Activated CD4-positive, alpha-beta T cell treated with anti-CD3 and anti-CD28 coated beads, Interleukin-2, amount 10 ng/mL, durations not matched to agents 24 days and 14 days (primary cell): Measurements from ENCODE around the gene HERC2. TPM values are rescaled to one million over a fixed set of nuclear protein-coding genes. Genes with fewer than 3 reads are reported as not detected.

Experiments used
- DNase-seq: peaks from one replicate; pipeline ENCODE4 v3.0.0; 2022
- H3K27ac Mint-ChIP-seq: one replicate; pipeline ENCODE4 v1.8.0; 2022; ENCODE audit warnings: mild to moderate bottlenecking, mixed read lengths
- H3K27me3 Mint-ChIP-seq: one replicate; pipeline ENCODE4 v1.8.0; 2022; ENCODE audit warnings: mixed read lengths
- H3K36me3 Mint-ChIP-seq: one replicate; pipeline ENCODE4 v1.8.0; 2022; ENCODE audit warnings: low read depth, mild to moderate bottlenecking, mixed read lengths
- H3K4me1 Mint-ChIP-seq: one replicate; pipeline ENCODE4 v1.8.0; 2021; ENCODE audit warnings: mixed read lengths
- H3K4me3 Mint-ChIP-seq: one replicate; pipeline ENCODE4 v1.8.0; 2022; ENCODE audit warnings: mild to moderate bottlenecking, moderate library complexity, mixed read lengths
- H3K9me3 Mint-ChIP-seq: one replicate; pipeline ENCODE4 v1.8.0; 2021; ENCODE audit warnings: mixed read lengths
- intact Hi-C: fragments of 100-400 bp; cut with micrococcal nuclease; formaldehyde crosslinking; loops from one replicate; pipeline ENCODE4 v1.15.1; 2023
- total RNA-seq: library from RNA; stranded (reverse); gene quantifications from 2 replicates; pipeline ENCODE4 v1.2.3, GENCODE V29; 2022

Gene HERC2
- total RNA-seq, 1 donor from 2014 or later, result 43.8 TPM

GRCh38 chr15:28120359-28120640 is 201.7 kb downstream of the HERC2 start:
- H3K4me1 Mint-ChIP-seq, result no peaks in the 10 kb centered on the region
- no peaks in the 10 kb centered on the region for H3K27me3 Mint-ChIP-seq
- H3K27ac Mint-ChIP-seq, result no peak overlapping the region
- H3K9me3 Mint-ChIP-seq, result no peaks in the 10 kb centered on the region
- no peak overlapping the region for H3K4me3 Mint-ChIP-seq
- DNase-seq, result no peak
- intact Hi-C loops, result no loop called here
- peaks cover 8% of the 10 kb centered on the region for H3K36me3 Mint-ChIP-seq

- Mint-ChIP-seq H3K4me1 (no peaks in the 10 kb centered on the region), H3K9me3 (no peaks in the 10 kb centered on the region), H3K27ac (no peak overlapping the region), H3K4me3 (no peak overlapping the region), H3K27me3 (no peaks in the 10 kb centered on the region), H3K36me3 (peaks cover 10% of the 10 kb centered on the region)
- DNase-seq, result no peak
- intact Hi-C loops, result no loop called here
Measured at GRCh38 chr15:28118531-28118930, 203.4 kb downstream of the HERC2 start.

GRCh38 chr15:28118083-28118482 is 203.9 kb downstream of the HERC2 start:
- intact Hi-C loops, result no loop called here
- no peak overlapping the region for H3K27ac Mint-ChIP-seq
- no peak overlapping the region for H3K4me3 Mint-ChIP-seq
- H3K4me1 Mint-ChIP-seq, result no peaks in the 10 kb centered on the region
- H3K9me3 Mint-ChIP-seq, result no peaks in the 10 kb centered on the region
- H3K36me3 Mint-ChIP-seq, result peaks cover 10% of the 10 kb centered on the region
- no peak for DNase-seq
- H3K27me3 Mint-ChIP-seq, result no peaks in the 10 kb centered on the region

- H3K36me3 Mint-ChIP-seq, result peaks cover 10% of the 10 kb centered on the region
- no peaks in the 10 kb centered on the region for H3K27me3 Mint-ChIP-seq
- intact Hi-C loops, result no loop called here
- H3K4me3 Mint-ChIP-seq, result no peak overlapping the region
- no peak for DNase-seq
- H3K27ac Mint-ChIP-seq, result no peak overlapping the region
- no peaks in the 10 kb centered on the region for H3K9me3 Mint-ChIP-seq
- H3K4me1 Mint-ChIP-seq, result no peaks in the 10 kb centered on the region
Measured at GRCh38 chr15:28117432-28117990, 204.5 kb downstream of the HERC2 start.

GRCh38 chr15:28116521-28117431 is 205.2 kb downstream of the HERC2 start:
- no peak for DNase-seq
- Mint-ChIP-seq H3K36me3 (peaks cover 14% of the 10 kb centered on the region), H3K27ac (no peak overlapping the region), H3K4me1 (no peaks in the 10 kb centered on the region), H3K4me3 (no peak overlapping the region), H3K9me3 (no peaks in the 10 kb centered on the region), H3K27me3 (no peaks in the 10 kb centered on the region)
- intact Hi-C loops, result no loop called here

- Mint-ChIP-seq H3K4me3 (no peak overlapping the region), H3K27me3 (no peaks in the 10 kb centered on the region), H3K36me3 (peaks cover 20% of the 10 kb centered on the region), H3K9me3 (no peaks in the 10 kb centered on the region), H3K27ac (no peak overlapping the region), H3K4me1 (no peaks in the 10 kb centered on the region)
- DNase-seq, result no peak
- intact Hi-C loops, result no loop called here
Measured at GRCh38 chr15:28115871-28116270, 206.1 kb downstream of the HERC2 start.

- H3K27ac Mint-ChIP-seq, result no peak overlapping the region
- no peak overlapping the region for H3K4me3 Mint-ChIP-seq
- H3K9me3 Mint-ChIP-seq, result no peaks in the 10 kb centered on the region
- intact Hi-C loops, result no loop called here
- no peaks in the 10 kb centered on the region for H3K27me3 Mint-ChIP-seq
- peaks cover 17% of the 10 kb centered on the region for H3K36me3 Mint-ChIP-seq
- no peaks in the 10 kb centered on the region for H3K4me1 Mint-ChIP-seq
- DNase-seq, result no peak
Measured at GRCh38 chr15:28114721-28115622, 207.0 kb downstream of the HERC2 start.

- no peaks in the 10 kb centered on the region for H3K27me3 Mint-ChIP-seq
- H3K27ac Mint-ChIP-seq, result no peak overlapping the region
- intact Hi-C loops, result no loop called here
- DNase-seq, result no peak
- peaks cover 17% of the 10 kb centered on the region for H3K36me3 Mint-ChIP-seq
- H3K4me3 Mint-ChIP-seq, result no peak overlapping the region
- H3K9me3 Mint-ChIP-seq, result no peaks in the 10 kb centered on the region
- no peaks in the 10 kb centered on the region for H3K4me1 Mint-ChIP-seq
Measured at GRCh38 chr15:28114114-28114455, 207.9 kb downstream of the HERC2 start.

GRCh38 chr15:28113394-28114113 is 208.4 kb downstream of the HERC2 start:
- peaks cover 1% of the 10 kb centered on the region for H3K27me3 Mint-ChIP-seq
- peaks cover 17% of the 10 kb centered on the region for H3K36me3 Mint-ChIP-seq
- intact Hi-C loops, result no loop called here
- no peaks in the 10 kb centered on the region for H3K4me1 Mint-ChIP-seq
- no peak overlapping the region for H3K4me3 Mint-ChIP-seq
- no peak for DNase-seq
- H3K9me3 Mint-ChIP-seq, result no peaks in the 10 kb centered on the region
- H3K27ac Mint-ChIP-seq, result no peak overlapping the region

GRCh38 chr15:28112962-28113361 is 209.0 kb downstream of the HERC2 start:
- DNase-seq, result no peak
- Mint-ChIP-seq H3K36me3 (peaks cover 17% of the 10 kb centered on the region), H3K27me3 (peaks cover 3% of the 10 kb centered on the region), H3K4me1 (no peaks in the 10 kb centered on the region), H3K4me3 (no peak overlapping the region), H3K27ac (no peak overlapping the region), H3K9me3 (no peaks in the 10 kb centered on the region)
- intact Hi-C loops, result no loop called here

GRCh38 chr15:28112101-28112760 is 209.7 kb downstream of the HERC2 start:
- Mint-ChIP-seq H3K27ac (no peak overlapping the region), H3K4me3 (no peak overlapping the region), H3K27me3 (peaks cover 8% of the 10 kb centered on the region), H3K9me3 (no peaks in the 10 kb centered on the region), H3K4me1 (peaks cover under 1% of the 10 kb centered on the region), H3K36me3 (peaks cover 17% of the 10 kb centered on the region)
- DNase-seq, result no peak
- intact Hi-C loops, result no loop called here

- H3K27ac Mint-ChIP-seq, result no peak overlapping the region
- H3K4me3 Mint-ChIP-seq, result no peak overlapping the region
- H3K4me1 Mint-ChIP-seq, result peaks cover 2% of the 10 kb centered on the region
Measured at GRCh38 chr15:28111543-28111942, 210.4 kb downstream of the HERC2 start.

GRCh38 chr15:28110481-28110881 is 211.5 kb downstream of the HERC2 start:
- no peaks in the 10 kb centered on the region for H3K9me3 Mint-ChIP-seq
- no peak overlapping the region for H3K4me3 Mint-ChIP-seq
- intact Hi-C loops, result no loop called here
- H3K27ac Mint-ChIP-seq, result no peak overlapping the region
- no peak for DNase-seq
- peaks cover 18% of the 10 kb centered on the region for H3K27me3 Mint-ChIP-seq
- peaks cover 7% of the 10 kb centered on the region for H3K4me1 Mint-ChIP-seq
- H3K36me3 Mint-ChIP-seq, result peaks cover 14% of the 10 kb centered on the region

More at GRCh38 chr15:28111543-28111942, 210.4 kb downstream of the HERC2 start:
- Mint-ChIP-seq H3K36me3 (peaks cover 17% of the 10 kb centered on the region), H3K27me3 (peaks cover 11% of the 10 kb centered on the region), H3K9me3 (no peaks in the 10 kb centered on the region)
- intact Hi-C loops, result no loop called here
- no peak for DNase-seq
